Fibroblast of pulmonary artery (primary cell): ENCODE measurements around the gene AP3B1.

Experiments used
- DNase-seq: peaks from one replicate; pipeline ENCODE4 v3.0.0-alpha.2; 2010; ENCODE audit warnings: low read depth
- H3K4me3 ChIP-seq: replicated peaks from 2 replicates; pipeline ENCODE4 v1.5.1; 2011; ENCODE audit warnings: low read depth, mild to moderate bottlenecking, control low read depth, low read length, moderate library complexity
- TF ChIP-seq, protein P1 (sequence below): IDR thresholded peaks from 2 replicates; pipeline ENCODE4 v1.5.1; 2011; ENCODE audit warnings: mild to moderate bottlenecking, control low read depth, low read length, inconsistent platforms; ENCODE audit errors: missing control alignments

AP3B1 gene

DNA sequence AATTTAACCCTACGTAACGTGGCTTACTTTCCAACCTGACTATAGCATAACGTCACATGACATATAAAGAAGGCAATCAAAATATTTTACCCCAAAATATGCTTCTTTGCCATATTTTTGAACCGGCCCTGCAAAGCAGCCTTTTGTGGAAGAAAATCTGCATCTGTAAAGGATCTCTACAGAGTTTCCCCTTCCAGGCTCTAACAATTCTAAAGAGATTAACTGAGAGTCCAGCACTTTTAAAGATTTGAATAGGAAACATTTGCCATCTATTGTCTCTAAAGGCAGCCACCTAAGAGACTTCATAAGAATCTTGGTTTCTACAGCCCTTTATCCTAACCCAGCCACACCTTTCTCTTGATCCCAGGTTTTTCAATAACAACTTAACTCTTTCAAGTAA, 22.7 kb downstream of the AP3B1 start:
- no peak overlapping the region for H3K4me3 ChIP-seq
- no peak for DNase-seq
- TF ChIP-seq, protein P1, sequence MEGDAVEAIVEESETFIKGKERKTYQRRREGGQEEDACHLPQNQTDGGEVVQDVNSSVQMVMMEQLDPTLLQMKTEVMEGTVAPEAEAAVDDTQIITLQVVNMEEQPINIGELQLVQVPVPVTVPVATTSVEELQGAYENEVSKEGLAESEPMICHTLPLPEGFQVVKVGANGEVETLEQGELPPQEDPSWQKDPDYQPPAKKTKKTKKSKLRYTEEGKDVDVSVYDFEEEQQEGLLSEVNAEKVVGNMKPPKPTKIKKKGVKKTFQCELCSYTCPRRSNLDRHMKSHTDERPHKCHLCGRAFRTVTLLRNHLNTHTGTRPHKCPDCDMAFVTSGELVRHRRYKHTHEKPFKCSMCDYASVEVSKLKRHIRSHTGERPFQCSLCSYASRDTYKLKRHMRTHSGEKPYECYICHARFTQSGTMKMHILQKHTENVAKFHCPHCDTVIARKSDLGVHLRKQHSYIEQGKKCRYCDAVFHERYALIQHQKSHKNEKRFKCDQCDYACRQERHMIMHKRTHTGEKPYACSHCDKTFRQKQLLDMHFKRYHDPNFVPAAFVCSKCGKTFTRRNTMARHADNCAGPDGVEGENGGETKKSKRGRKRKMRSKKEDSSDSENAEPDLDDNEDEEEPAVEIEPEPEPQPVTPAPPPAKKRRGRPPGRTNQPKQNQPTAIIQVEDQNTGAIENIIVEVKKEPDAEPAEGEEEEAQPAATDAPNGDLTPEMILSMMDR: no peak

DNA sequence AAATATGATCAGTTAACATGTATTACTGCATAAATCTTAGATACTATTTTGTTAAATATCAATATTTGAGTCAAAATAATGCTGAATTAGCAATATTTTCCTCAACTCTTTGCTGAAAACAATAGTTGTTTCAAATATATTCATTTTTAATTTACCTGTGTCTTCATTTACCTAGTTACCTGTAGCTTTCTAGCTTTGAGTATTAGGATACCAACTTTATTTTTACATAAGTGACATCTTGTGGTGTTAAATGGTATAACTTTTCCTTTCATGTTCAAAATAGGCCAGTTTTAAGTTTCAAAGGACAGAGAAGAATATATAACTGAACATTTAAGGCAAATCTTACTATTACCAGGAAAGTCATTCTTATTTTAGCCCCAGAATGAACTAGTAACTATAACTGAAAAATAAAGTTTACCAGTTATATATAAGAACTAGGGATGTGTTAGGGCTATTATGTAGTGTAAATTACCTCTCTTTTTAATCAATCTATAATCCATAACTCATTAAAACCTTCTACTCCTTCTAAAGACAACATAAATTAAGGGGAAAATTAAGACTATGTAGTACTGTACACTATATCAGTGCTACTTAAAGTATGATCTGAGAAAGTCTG, 25.3 kb downstream of the AP3B1 start:
- H3K4me3 ChIP-seq: no peak overlapping the region
- DNase-seq: peak; percentile 36
- TF ChIP-seq, protein P1: peak; percentile 42

DNA sequence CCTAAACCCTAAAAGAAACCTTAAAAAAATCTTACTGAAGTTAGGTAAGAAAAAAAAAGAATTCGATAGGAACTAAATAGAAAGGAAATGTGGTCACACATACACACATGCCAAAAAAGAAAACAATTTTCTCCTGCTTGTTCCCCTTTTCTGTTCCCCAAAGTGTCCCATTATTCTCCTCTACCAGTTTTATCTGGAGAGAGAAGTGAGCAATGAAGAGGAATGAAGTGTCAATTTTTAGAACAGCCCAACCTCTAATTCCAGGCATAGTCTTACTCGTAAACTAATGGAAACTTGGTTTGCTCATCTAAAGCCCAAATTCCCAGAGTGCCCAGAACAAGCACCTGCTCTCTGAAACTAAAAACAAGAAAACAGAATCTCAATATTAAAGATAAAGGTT, 26.1 kb downstream of the AP3B1 start:
- no peak for DNase-seq
- no peak overlapping the region for H3K4me3 ChIP-seq
- TF ChIP-seq, protein P1: no peak

DNA sequence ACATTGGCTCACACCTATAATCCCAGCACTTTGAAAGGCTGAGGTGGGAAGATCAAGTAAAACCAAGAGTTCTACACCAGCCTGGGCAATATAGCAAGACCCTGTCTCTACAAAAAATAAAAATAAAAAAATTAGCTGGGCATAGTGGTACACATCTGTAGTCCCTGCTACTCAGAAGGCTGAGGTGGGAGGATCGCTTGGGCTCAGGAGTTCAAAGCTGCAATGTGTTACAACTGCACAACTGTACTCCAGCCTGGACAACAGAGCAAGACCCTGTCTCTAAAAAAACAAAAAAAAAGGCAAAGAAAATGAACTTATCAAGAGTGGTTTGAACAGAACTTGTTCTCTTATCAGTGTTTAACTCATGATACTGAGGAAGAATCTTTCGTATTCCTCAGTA, 29.3 kb downstream of the AP3B1 start:
- TF ChIP-seq, protein P1: no peak
- no peak for DNase-seq
- H3K4me3 ChIP-seq: no peak overlapping the region

DNA sequence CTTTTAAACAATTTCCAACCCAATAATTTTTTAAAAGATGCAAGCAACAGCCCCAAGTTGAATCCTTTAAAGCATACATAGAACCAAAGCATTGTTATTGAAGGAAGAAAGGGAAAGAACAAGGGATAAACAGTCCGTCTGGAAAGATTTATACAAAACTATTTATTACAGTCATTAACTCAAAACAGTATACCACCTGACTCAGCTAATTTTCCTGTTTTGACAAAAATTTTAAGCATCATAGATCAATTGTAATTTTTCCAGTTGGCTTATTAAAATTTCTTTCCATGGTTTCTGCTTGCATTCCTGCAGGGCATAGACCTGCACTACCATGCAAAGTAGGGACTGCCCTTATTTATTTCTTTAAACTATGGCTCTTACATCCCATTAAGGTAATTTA, 29.9 kb downstream of the AP3B1 start:
- no peak for DNase-seq
- no peak overlapping the region for H3K4me3 ChIP-seq
- TF ChIP-seq, protein P1: no peak

DNA sequence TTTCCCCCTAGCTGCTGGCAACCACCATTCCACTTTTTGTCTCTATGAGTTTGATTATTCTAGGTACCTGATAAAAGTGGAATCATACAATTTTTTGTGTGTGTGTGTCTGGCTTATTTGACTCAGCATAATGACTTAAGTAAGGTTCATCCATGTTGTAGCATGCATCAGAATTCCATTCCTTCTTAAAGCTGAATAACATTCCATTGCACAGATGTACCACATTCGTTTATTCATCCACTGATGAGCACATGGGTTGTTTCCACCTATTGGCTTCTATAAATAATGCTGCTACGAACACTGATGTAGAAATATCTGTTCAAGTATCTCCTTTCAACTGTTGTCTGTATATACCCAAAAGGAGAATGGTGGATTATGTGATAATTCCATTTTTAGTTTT, 33.7 kb downstream of the AP3B1 start:
- DNase-seq: no peak
- TF ChIP-seq, protein P1: no peak
- no peak overlapping the region for H3K4me3 ChIP-seq

DNA sequence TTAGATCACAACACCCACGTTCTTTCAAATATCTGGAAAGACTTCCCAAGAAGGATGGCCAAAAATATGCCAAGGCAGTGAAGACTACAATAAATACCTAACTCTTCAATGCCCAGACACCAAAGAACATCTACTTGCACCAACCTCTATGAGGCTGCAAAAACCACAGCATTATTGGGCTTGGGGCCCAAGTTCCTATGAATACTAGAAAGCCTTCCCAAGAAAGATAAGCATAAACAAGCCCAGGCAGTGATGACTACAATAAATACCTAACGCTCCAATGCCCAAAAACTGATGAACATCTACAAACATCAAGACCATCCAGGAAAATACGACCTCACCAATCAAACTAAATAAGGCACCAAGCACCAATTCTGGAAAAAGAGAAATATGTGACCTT, 41.3 kb downstream of the AP3B1 start:
- DNase-seq: peak; percentile 35
- TF ChIP-seq, protein P1: no peak
- no peak overlapping the region for H3K4me3 ChIP-seq
